Measurements from ENCODE around the gene GPR101.

The GPR101 gene

GRCh38 chrX:137033774-137034507 lies at the start of gene GPR101:
Gene GPR101 (minus strand): TSS chrX:137033995. CDS start chrX:137031674, 2,321 bp downstream.
- DNase-seq: no peak

- DNase-seq: no peak
These were observed 47.4 kb upstream of the GPR101 start for GRCh38 chrX:137081239-137081638.

- no peak for DNase-seq
These were observed 38.6 kb upstream of the GPR101 start for GRCh38 chrX:137072396-137072795.

- DNase-seq: no peak
These were observed 37.8 kb upstream of the GPR101 start for GRCh38 chrX:137071596-137071995.

- no peak for DNase-seq
These were observed 33.4 kb upstream of the GPR101 start for GRCh38 chrX:137067147-137067546.

- DNase-seq: no peak
These were observed 29.3 kb upstream of the GPR101 start for GRCh38 chrX:137062915-137063617.

GRCh38 chrX:137058339-137059127 lies 24.7 kb upstream of the GPR101 start:
- DNase-seq: no peak

- DNase-seq: no peak
These were observed 18.9 kb upstream of the GPR101 start for GRCh38 chrX:137052643-137053235.

GRCh38 chrX:137051978-137052642 lies 18.3 kb upstream of the GPR101 start:
- peak; percentile 78 for DNase-seq

- DNase-seq: no peak
These were observed 11.1 kb upstream of the GPR101 start for GRCh38 chrX:137044893-137045292.

- DNase-seq: no peak
These were observed 9.9 kb upstream of the GPR101 start for GRCh38 chrX:137043736-137044135.

GRCh38 chrX:137041329-137041728 lies 7.5 kb upstream of the GPR101 start:
- DNase-seq: no peak

- DNase-seq: no peak
These were observed 6.5 kb upstream of the GPR101 start for GRCh38 chrX:137040113-137040794.

GRCh38 chrX:137034508-137034872 lies 695 bp upstream of the GPR101 start:
- DNase-seq: no peak

GRCh38 chrX:137032841-137033773 lies 688 bp downstream of the GPR101 start:
- no peak for DNase-seq

GRCh38 chrX:137032341-137032694 lies 1.5 kb downstream of the GPR101 start:
- no peak for DNase-seq

- peak; percentile 24 for DNase-seq
These were observed 2.1 kb downstream of the GPR101 start for GRCh38 chrX:137031517-137032340.

GRCh38 chrX:137031039-137031438 lies 2.8 kb downstream of the GPR101 start:
- no peak for DNase-seq

GRCh38 chrX:137028699-137029098 lies 5.1 kb downstream of the GPR101 start:
- DNase-seq: no peak

GRCh38 chrX:137025930-137026329 lies 7.9 kb downstream of the GPR101 start:
- no peak for DNase-seq

Measured in femur (tissue), 1 donor.